ENCODE measurements around the gene PDE4A.

DNA sequence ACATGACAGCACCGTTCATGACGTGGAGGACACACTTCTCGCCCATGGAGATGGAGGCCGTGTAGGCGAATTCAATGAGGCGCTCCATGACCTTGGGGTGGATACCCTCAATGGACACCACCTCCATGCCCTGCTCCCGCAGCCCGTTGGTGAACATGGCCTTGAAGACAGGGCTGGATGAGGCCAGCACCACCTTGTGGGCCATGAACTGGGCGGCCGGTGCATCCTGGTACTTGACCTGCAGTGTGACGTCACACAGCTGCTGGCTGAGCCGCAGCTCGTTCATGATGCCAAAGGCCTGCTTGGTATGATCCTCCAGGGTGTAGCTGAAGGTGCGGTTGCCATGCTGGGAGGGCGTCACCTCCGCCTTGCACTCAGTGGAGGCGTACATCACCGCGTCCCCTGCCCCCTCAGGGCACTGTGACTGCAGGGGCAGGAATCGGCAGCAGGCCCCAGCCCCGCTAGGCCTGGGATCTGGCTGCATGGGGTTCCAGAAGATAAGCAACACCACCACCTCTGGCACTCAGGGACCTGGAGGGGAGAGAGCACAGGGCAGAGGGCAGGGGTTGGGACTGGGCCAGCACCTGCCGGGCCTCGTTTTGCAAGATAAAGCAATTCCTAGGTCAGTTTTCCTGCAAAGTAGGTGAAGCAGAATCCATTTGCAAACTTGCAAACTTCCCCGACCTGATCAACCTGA, 79.4 kb downstream of the PDE4A start:
- TF ChIP-seq CBX8 (IDR thresholded peaks at IDR 0.05; ENCODE audit: borderline replicate concordance, low read depth, low read length) (no peak), SRF (IDR thresholded peaks at IDR 0.05; ENCODE audit: low read depth, low read length) (no peak), POLR2AphosphoS5 (IDR thresholded peaks at IDR 0.05; ENCODE audit: low read depth, low read length) (no peak), SUZ12 (IDR thresholded peaks at IDR 0.05; ENCODE audit: low read length) (no peak), SP1 (IDR thresholded peaks at IDR 0.05; ENCODE audit: low read depth, low read length) (peak; percentile 38; the same call in 1 of the 2 replicates), TAF1 (IDR thresholded peaks at IDR 0.05; ENCODE audit: low read depth, low read length) (no peak), NANOG (IDR thresholded peaks at IDR 0.05; ENCODE audit: insufficient read depth, low read depth, low read length, poor library complexity, severe bottlenecking) (no peak), MAFK (IDR thresholded peaks at IDR 0.05; ENCODE audit: low read depth, low read length) (no peak)
- TF ChIP-seq, protein P1, sequence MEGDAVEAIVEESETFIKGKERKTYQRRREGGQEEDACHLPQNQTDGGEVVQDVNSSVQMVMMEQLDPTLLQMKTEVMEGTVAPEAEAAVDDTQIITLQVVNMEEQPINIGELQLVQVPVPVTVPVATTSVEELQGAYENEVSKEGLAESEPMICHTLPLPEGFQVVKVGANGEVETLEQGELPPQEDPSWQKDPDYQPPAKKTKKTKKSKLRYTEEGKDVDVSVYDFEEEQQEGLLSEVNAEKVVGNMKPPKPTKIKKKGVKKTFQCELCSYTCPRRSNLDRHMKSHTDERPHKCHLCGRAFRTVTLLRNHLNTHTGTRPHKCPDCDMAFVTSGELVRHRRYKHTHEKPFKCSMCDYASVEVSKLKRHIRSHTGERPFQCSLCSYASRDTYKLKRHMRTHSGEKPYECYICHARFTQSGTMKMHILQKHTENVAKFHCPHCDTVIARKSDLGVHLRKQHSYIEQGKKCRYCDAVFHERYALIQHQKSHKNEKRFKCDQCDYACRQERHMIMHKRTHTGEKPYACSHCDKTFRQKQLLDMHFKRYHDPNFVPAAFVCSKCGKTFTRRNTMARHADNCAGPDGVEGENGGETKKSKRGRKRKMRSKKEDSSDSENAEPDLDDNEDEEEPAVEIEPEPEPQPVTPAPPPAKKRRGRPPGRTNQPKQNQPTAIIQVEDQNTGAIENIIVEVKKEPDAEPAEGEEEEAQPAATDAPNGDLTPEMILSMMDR (IDR thresholded peaks at IDR 0.05; ENCODE audit: control extremely low read depth in 1 of 3, insufficient read depth in 1 of 3, low read depth in 1 of 3, low read length in 3 of 3): no peak

Data from H1 (cell line).